AG09309 (cell line): ENCODE data around the gene EIF1AD.
A peak's percentile ranks its signal among the peaks of the same experiment; 100 is the strongest.
"Not testable (repeated sequence)": the region's sequence is repeated elsewhere in the genome, so short reads cannot be mapped to it uniquely, and the experiment has no call there.

Source experiments
- DNase-seq: peaks from one replicate; pipeline ENCODE4 v3.0.0-alpha.2; 2010; ENCODE audit warnings: low read depth
- H3K4me3 ChIP-seq: 2 replicates; pipeline ENCODE4 v1.5.1; 2011; ENCODE audit warnings: mild to moderate bottlenecking, low read depth, low read length, moderate library complexity; ENCODE audit not compliant: control insufficient read depth
- TF ChIP-seq, protein P1 (sequence below): IDR thresholded peaks from 2 replicates; pipeline ENCODE4 v1.5.1; 2011; ENCODE audit warnings: mild to moderate bottlenecking, low read depth, low read length, inconsistent platforms; ENCODE audit not compliant: insufficient read depth, control insufficient read depth; ENCODE audit errors: missing control alignments

Gene EIF1AD

DNA sequence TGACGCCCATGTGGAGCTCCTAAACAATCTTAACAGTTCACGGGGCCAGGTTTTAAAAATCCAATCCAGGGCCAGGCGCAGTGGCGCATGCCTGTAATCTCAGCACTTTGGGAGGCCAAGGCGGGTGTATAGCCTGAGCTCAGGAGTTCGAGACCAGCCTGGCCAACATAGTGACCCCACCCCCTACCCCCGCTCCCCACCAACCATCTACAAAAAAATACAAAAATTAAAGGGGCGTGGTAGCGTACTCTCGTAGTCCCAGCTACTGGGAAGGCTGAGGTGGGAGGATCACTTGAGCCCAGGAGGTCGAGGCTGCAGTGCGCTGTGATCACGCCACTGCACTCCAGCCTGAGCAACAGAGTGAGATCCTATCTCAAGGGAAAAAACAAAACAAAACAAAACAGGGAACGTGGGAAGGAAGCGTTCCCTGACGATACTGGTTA lies 41.1 kb downstream of the EIF1AD start:
- peak overlapping the region; percentile 72 for H3K4me3 ChIP-seq
- DNase-seq = no peak

DNA sequence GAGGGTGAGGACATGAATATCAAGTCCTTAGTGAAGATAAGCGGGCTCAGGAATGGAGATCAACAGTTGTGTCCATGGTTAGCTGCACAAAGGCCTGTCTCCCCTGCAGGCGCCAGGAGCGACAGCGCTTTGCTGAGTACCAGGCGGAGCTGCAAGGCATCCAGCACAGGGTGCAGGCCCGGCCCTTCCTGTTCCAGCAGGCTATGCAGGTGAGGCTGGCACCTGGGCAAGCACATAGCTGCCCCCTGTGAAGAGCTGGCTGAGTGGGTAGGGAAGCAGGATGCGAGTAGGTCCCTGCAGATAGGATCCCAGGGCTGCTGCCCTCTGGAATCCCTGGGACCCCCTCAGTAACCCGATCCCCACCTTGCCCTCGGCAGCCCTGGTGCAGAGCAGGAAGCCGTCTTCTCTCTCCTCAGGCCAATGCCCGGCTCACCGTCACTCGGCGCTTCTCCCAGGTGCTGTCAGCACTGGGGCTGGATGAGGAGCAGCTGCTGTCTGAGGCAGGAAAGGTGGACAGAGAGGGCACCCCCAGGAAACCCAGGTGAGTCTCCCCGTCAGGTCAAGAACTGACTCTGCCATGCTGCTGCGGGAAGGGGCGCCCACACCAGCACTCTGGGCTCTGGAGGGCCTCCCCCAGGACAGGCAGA lies 43.1 kb downstream of the EIF1AD start:
- DNase-seq = no peak
- no peak overlapping the region for H3K4me3 ChIP-seq
- TF ChIP-seq, protein P1, sequence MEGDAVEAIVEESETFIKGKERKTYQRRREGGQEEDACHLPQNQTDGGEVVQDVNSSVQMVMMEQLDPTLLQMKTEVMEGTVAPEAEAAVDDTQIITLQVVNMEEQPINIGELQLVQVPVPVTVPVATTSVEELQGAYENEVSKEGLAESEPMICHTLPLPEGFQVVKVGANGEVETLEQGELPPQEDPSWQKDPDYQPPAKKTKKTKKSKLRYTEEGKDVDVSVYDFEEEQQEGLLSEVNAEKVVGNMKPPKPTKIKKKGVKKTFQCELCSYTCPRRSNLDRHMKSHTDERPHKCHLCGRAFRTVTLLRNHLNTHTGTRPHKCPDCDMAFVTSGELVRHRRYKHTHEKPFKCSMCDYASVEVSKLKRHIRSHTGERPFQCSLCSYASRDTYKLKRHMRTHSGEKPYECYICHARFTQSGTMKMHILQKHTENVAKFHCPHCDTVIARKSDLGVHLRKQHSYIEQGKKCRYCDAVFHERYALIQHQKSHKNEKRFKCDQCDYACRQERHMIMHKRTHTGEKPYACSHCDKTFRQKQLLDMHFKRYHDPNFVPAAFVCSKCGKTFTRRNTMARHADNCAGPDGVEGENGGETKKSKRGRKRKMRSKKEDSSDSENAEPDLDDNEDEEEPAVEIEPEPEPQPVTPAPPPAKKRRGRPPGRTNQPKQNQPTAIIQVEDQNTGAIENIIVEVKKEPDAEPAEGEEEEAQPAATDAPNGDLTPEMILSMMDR = no peak

More for the DNA sequence above, 41.1 kb downstream of the EIF1AD start:
- TF ChIP-seq, protein P1 = no peak

DNA sequence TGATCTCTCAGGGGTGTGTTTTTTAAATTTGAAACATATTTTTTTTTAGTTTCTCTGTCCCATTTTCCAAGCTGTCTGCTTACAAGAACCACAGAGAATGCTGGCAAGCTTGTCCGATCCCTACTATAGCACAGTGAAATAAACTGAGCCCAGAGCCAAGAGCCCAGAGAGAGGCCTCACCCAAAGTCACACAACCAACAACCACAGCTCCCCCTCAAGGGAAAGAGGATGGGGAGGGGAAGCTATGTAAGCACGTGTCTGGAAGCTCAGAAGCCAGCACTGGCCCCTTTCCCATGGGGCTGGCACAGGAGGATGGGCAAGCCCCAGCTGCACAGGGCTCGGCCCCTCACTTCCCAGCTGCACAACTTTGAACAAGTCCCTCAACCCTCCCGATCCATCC lies 43.7 kb downstream of the EIF1AD start:
- no peak overlapping the region for H3K4me3 ChIP-seq
- no peak for DNase-seq
- TF ChIP-seq, protein P1 = no peak

DNA sequence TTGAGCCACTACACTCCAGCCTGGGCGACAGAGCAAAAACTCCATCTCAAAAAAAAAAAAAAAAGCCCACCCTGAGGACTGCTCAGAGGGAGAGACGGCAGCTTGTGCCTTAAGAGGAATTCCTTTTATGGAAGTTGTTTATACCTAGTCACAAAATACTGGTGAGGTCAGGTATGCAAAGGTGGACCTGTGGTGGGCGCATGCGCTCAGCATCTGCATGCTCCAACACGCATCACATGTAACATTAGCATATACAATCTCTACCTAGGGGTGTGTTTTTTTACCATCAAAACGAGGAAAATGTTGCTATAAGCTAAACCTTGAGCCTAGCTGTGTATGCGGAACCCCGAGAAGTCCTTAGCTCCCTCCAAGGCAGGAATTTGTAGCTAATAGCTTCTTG lies 47.2 kb downstream of the EIF1AD start:
- DNase-seq = no peak
- H3K4me3 ChIP-seq = no peak overlapping the region
- TF ChIP-seq, protein P1 = no peak

DNA sequence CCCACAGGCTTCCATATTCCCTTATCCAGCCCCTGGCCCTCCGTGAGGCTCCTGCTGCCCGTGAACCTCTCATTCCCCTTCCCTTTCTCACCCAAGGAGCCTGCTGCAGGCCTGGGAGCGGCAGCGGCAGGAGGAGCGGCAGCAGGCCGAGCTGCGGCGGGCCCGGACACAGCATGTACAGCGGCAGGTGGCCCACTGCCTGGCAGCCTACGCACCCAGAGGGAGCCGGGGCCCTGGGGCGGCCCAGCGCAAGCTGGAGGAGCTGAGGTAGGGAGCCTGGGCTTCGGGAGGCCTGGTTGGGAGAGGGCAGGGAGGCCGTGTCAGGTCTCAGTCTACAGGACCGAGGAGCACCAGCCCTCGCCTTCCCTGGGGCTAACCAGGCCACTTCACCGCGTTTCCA lies 48.5 kb downstream of the EIF1AD start:
- TF ChIP-seq, protein P1 = no peak
- no peak for DNase-seq
- no peak overlapping the region for H3K4me3 ChIP-seq

DNA sequence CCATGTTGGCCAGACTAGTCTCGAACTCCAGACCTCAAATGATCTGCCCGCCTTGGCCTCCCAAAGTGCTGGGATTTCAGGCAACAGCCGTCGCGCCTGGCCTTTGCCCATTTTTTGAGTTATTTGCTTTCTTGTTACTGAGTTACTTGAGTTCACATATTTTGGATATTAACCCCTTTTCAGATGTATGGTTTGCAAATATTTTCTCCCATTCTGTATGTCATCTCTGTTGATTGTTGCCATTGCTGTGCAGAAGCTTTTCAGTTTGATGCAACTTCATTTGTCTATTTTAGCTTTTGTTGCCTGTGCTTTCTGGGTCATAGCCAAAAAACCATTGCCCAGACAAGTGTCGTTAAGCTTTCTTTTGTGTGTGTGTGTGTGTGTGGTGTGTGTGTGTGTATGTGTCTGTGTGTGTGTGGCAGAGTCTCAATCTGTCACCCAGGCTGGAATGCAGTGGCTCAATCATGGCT lies 49.9 kb downstream of the EIF1AD start:
- TF ChIP-seq, protein P1 = no peak
- no peak for DNase-seq
- H3K4me3 ChIP-seq = no peak overlapping the region

DNA sequence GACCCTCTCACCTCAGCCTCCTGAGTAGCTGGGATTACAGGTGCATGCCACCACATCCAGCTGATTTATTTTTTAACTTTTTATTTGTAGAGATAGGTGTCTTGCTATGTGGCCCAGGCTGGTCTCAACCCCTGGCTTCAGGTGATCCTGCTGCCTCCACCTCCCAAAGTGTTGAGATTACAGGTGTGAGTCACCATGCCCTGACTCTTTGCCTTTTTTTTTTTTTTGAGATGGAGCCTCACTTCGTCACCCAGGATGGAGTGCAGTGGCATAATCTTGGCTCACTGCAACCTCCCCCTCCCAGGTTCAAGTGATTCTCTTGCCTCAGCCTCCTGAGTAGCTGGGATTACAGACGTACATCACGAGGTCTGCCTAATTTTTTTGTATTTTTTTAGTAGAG lies 50.3 kb downstream of the EIF1AD start:
- not testable (repeated sequence) for DNase-seq, H3K4me3 ChIP-seq

DNA sequence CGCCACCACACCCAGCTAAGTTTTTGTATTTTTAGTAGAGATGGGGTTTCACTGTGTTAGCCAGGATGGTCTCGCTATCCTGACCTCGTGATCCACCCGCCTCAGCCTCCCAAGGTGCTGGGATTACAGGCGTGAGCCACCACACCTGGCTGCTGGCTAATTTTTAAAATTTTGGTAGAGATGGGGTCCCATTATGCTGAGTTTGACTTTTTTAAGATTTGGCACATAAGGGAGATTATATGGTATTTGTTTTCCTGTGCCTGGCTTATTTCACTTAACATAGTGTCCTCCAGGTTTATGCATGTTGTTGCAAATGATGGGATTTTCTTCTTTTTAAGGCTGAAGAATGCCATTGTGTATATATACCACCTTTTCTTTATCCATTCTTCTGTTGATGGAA lies 51.2 kb downstream of the EIF1AD start:
- not testable (repeated sequence) for DNase-seq, H3K4me3 ChIP-seq
